SKM-1 treated with dmso at 0.1 percent for 144 hours (cell line): ENCODE results near the gene CEP85.

Source experiments
- DNase-seq: peaks from one replicate; lab custom pipeline; 2025; ENCODE audit not compliant: unreplicated experiment; lab: John Stamatoyannopoulos, UW

Gene CEP85

GRCh38 chr1:26224606-26225005 lies 9.4 kb upstream of the CEP85 start:
- DNase-seq: no peak

- DNase-seq: no peak
Observed at GRCh38 chr1:26225033-26225831, 8.8 kb upstream of the CEP85 start.

- DNase-seq: peak; percentile 4
Observed at GRCh38 chr1:26230682-26231081, 3.3 kb upstream of the CEP85 start.

GRCh38 chr1:26234644-26235370 lies 807 bp downstream of the CEP85 start:
- peak; percentile 3 for DNase-seq

- DNase-seq: peak; percentile 20
Observed at GRCh38 chr1:26237230-26237966, 3.4 kb downstream of the CEP85 start.

GRCh38 chr1:26239936-26240335 lies 5.9 kb downstream of the CEP85 start:
- no peak for DNase-seq

GRCh38 chr1:26252718-26253117 lies 18.7 kb downstream of the CEP85 start:
- no peak for DNase-seq

- DNase-seq: no peak
Observed at GRCh38 chr1:26254404-26254803, 20.4 kb downstream of the CEP85 start.

GRCh38 chr1:26257222-26257621 lies 23.2 kb downstream of the CEP85 start:
- no peak for DNase-seq

GRCh38 chr1:26259005-26259404 lies 25.0 kb downstream of the CEP85 start:
- DNase-seq: no peak

- DNase-seq: peak; percentile 87
Observed at GRCh38 chr1:26259578-26259977, 25.6 kb downstream of the CEP85 start.

GRCh38 chr1:26263212-26263611 lies 29.2 kb downstream of the CEP85 start:
- DNase-seq: no peak

GRCh38 chr1:26265405-26265804 lies 31.4 kb downstream of the CEP85 start:
- no peak for DNase-seq

- no peak for DNase-seq
Observed at GRCh38 chr1:26268290-26269197, 34.5 kb downstream of the CEP85 start.

GRCh38 chr1:26269198-26269550 lies 35.2 kb downstream of the CEP85 start:
- DNase-seq: no peak

- peak; percentile 93 for DNase-seq
Observed at GRCh38 chr1:26274801-26275425, 40.9 kb downstream of the CEP85 start.

GRCh38 chr1:26275580-26276431 lies 41.8 kb downstream of the CEP85 start:
- DNase-seq: peak; percentile 78

GRCh38 chr1:26276432-26276838 lies 42.4 kb downstream of the CEP85 start:
- DNase-seq: peak; percentile 76

GRCh38 chr1:26277261-26277661 lies 43.3 kb downstream of the CEP85 start:
- DNase-seq: no peak
